ENCODE data around the gene ATAD5. TPM values are rescaled to one million over a fixed set of nuclear protein-coding genes. Genes with fewer than 3 reads are reported as not detected.
A peak's percentile ranks its signal among the peaks of the same experiment; 100 is the strongest.
"Not testable (repeated sequence)": the region's sequence is repeated elsewhere in the genome, so short reads cannot be mapped to it uniquely, and the experiment has no call there.

ATAD5 gene
- total RNA-seq, 4 donors from 2014 or later = 0.10 to 0.39 (median 0.20) TPM

- H3K27ac ChIP-seq = no peak overlapping the region
- H3K27me3 ChIP-seq = no peaks in the 10 kb centered on the region
- in situ Hi-C loops (cut with MboI; ENCODE audit: low sequenced_read_pairs in 4 of 4) = no loop called here
- peaks cover 23 to 26% of the 10 kb centered on the region in 2 donors for H3K4me1 ChIP-seq
- no peak overlapping the region for H3K4me3 ChIP-seq
- ATAC-seq (no peak), DNase-seq (no peak)
- intact Hi-C loops (cut with DNase I; ENCODE audit: low total_unique reads) = loop anchor here (5.0 to 10.0 kb wide), 2 partner anchors 90 to 273 kb away; partner anchors contain the start of gene NF1
- TF ChIP-seq POLR2A (IDR thresholded peaks at IDR 0.05) (no peak), CTCF (IDR thresholded peaks at IDR 0.05 in 4 of 5, conservative IDR thresholded peaks at IDR 0.05 in 1 of 5) (no peak)
- H3K9me3 ChIP-seq = no peaks in the 10 kb centered on the region
- H3K36me3 ChIP-seq = no peaks in the 10 kb centered on the region
Observed at GRCh38 chr17:30821871-30822723, 9.7 kb upstream of the ATAD5 start.

GRCh38 chr17:30822919-30823318 lies 8.8 kb upstream of the ATAD5 start:
- not testable (repeated sequence) for H3K27ac ChIP-seq

GRCh38 chr17:30823421-30823820 lies 8.3 kb upstream of the ATAD5 start:
- ATAC-seq (no peak), DNase-seq (no peak)
- Histone ChIP-seq H3K9me3 (no peaks in the 10 kb centered on the region), H3K36me3 (no peaks in the 10 kb centered on the region), H3K27ac (peak overlapping the region in 3 of 4 donors; percentile 75 to 83 (median 79)), H3K4me1 (peaks cover 23 to 26% of the 10 kb centered on the region in 2 donors), H3K27me3 (no peaks in the 10 kb centered on the region), H3K4me3 (peak overlapping the region; percentile 94 to 98 (median 94))
- in situ Hi-C loops (cut with MboI; ENCODE audit: low sequenced_read_pairs in 4 of 4) (no loop called here), intact Hi-C loops (cut with DNase I; ENCODE audit: low total_unique reads) (loop anchor here (5.0 to 10.0 kb wide), 2 partner anchors 91 to 271 kb away; partner anchors contain the start of gene NF1)
- TF ChIP-seq CTCF (IDR thresholded peaks at IDR 0.05 in 4 of 5, conservative IDR thresholded peaks at IDR 0.05 in 1 of 5) (no peak), POLR2A (IDR thresholded peaks at IDR 0.05) (no peak)

More at GRCh38 chr17:30822919-30823318, 8.8 kb upstream of the ATAD5 start:
- H3K27me3 ChIP-seq; in situ Hi-C loops (cut with MboI; ENCODE audit: low sequenced_read_pairs in 4 of 4); H3K9me3 ChIP-seq; H3K36me3 ChIP-seq; DNase-seq; ATAC-seq: not testable (repeated sequence)
- Histone ChIP-seq H3K4me1 (peaks cover 23 to 26% of the 10 kb centered on the region in 2 donors), H3K4me3 (peak overlapping the region in 2 of 4 donors; percentile 94 to 95)
- intact Hi-C loops (cut with DNase I; ENCODE audit: low total_unique reads) = loop anchor here (5.0 to 10.0 kb wide), 2 partner anchors 91 to 272 kb away; partner anchors contain the start of gene NF1

- in situ Hi-C loops (cut with MboI; ENCODE audit: low sequenced_read_pairs in 4 of 4) = no loop called here
- ATAC-seq (peak; percentile 20 to 22), DNase-seq (no peak)
- no peaks in the 10 kb centered on the region for H3K27me3 ChIP-seq
- H3K9me3 ChIP-seq = no peaks in the 10 kb centered on the region
- intact Hi-C loops (cut with DNase I; ENCODE audit: low total_unique reads) = loop anchor here (5.0 to 10.0 kb wide), 2 partner anchors 92 to 271 kb away; partner anchors contain the start of gene NF1
- peak overlapping the region; percentile 75 to 85 (median 81) for H3K27ac ChIP-seq
- peaks cover 23 to 26% of the 10 kb centered on the region in 2 donors for H3K4me1 ChIP-seq
- TF ChIP-seq CTCF (IDR thresholded peaks at IDR 0.05 in 4 of 5, conservative IDR thresholded peaks at IDR 0.05 in 1 of 5) (no peak), POLR2A (IDR thresholded peaks at IDR 0.05) (no peak)
- no peaks in the 10 kb centered on the region for H3K36me3 ChIP-seq
- peak overlapping the region; percentile 94 to 98 (median 94) for H3K4me3 ChIP-seq
Observed at GRCh38 chr17:30824002-30824355, 7.8 kb upstream of the ATAD5 start.

Measured in gastrocnemius medialis (tissue), 4 donors.